OCI-LY7 (cell line): ENCODE data around the gene BLTP3B. TPM values are rescaled to one million over a fixed set of nuclear protein-coding genes. Genes with fewer than 3 reads are reported as not detected.

ENCODE experiments used
- BruUV-seq: library from RNA; stranded (reverse); fragments of 400-500 nt; replicated peaks from 2 replicates; lab custom pipeline; 2021; lab: Mats Ljungman, UMichigan
- CTCF ChIA-PET: fragments of 300-600 bp; sonication (Branson Sonifier 250); formaldehyde crosslinking; loops from one replicate; lab custom pipeline; 2022; ENCODE audit warnings: antibody characterized with exemption; ENCODE audit not compliant: unreplicated experiment; lab: Charles Lee
- POLR2A ChIA-PET: fragments of 300-600 bp; sonication (Branson Sonifier 250); formaldehyde crosslinking; loops from one replicate; lab custom pipeline; 2022; ENCODE audit warnings: antibody characterized with exemption; lab: Charles Lee
- DNase-seq: peaks from one replicate; pipeline ENCODE4 v3.0.0-alpha.2; 2015; ENCODE audit warnings: low spot score
- H2AFZ ChIP-seq: fragments of 200-600 bp; sonication (generic), shearing (Covaris generic); 2 replicates; pipeline ENCODE4 v1.6.1; 2014; ENCODE audit warnings: mild to moderate bottlenecking, antibody characterized with exemption, low read length, moderate library complexity
- H3K27ac ChIP-seq: fragments of 200-600 bp; sonication (generic); 2 replicates; pipeline ENCODE4 v1.5.1; 2014; ENCODE audit warnings: mixed run types, low read depth, mild to moderate bottlenecking, moderate library complexity, low read length, inconsistent platforms; ENCODE audit not compliant: poor library complexity, severe bottlenecking
- H3K36me3 ChIP-seq: fragments of 200-600 bp; sonication (generic); 2 replicates; pipeline ENCODE4 v1.6.1; 2014; ENCODE audit warnings: mild to moderate bottlenecking, antibody characterized with exemption, low read length, moderate library complexity, mixed read lengths; ENCODE audit not compliant: insufficient read depth
- H3K4me1 ChIP-seq: fragments of 200-600 bp; sonication (generic); 2 replicates; pipeline ENCODE4 v1.5.1; 2014; ENCODE audit warnings: mild to moderate bottlenecking, low read length; ENCODE audit not compliant: insufficient read depth, poor library complexity, severe bottlenecking
- H3K4me2 ChIP-seq: fragments of 200-600 bp; sonication (generic); 2 replicates; pipeline ENCODE4 v1.6.1; 2014; ENCODE audit warnings: mild to moderate bottlenecking, low read length
- H3K4me3 ChIP-seq: fragments of 200-600 bp; sonication (generic); 2 replicates; pipeline ENCODE4 v1.5.1; 2014; ENCODE audit warnings: mild to moderate bottlenecking, low read depth, low read length; ENCODE audit not compliant: poor library complexity, severe bottlenecking
- H3K79me2 ChIP-seq: fragments of 200-600 bp; sonication (generic); 2 replicates; pipeline ENCODE4 v1.6.1; 2016; ENCODE audit warnings: low read depth, mild to moderate bottlenecking, low read length, moderate library complexity, mixed read lengths; ENCODE audit not compliant: insufficient read depth
- H3K9me2 ChIP-seq: fragments of 200-600 bp; sonication (generic); 2 replicates; pipeline ENCODE4 v1.6.1; 2016; ENCODE audit warnings: mild to moderate bottlenecking, low read length, mixed read lengths; ENCODE audit not compliant: insufficient read depth
- H3K9me3 ChIP-seq: fragments of 200-600 bp; sonication (generic); 2 replicates; pipeline ENCODE4 v1.6.1; 2014; ENCODE audit warnings: mild to moderate bottlenecking, mixed run types, low read length, mixed read lengths
- H4K20me1 ChIP-seq: fragments of 200-600 bp; sonication (generic); 2 replicates; pipeline ENCODE4 v1.6.1; 2014; ENCODE audit warnings: mild to moderate bottlenecking, antibody characterized with exemption, low read length, moderate library complexity, mixed read lengths; ENCODE audit not compliant: insufficient read depth
- CTCF ChIP-seq: fragments of 200-600 bp; sonication (generic); conservative IDR thresholded peaks from 2 replicates; pipeline ENCODE4 v1.5.1; 2014; ENCODE audit warnings: mild to moderate bottlenecking, antibody characterized with exemption, low read length, moderate library complexity, mixed read lengths
- EZH2phosphoT487 ChIP-seq: fragments of 200-600 bp; sonication (generic); IDR thresholded peaks from 2 replicates; pipeline ENCODE4 v1.6.1; 2018; ENCODE audit warnings: low read depth, borderline replicate concordance, mild to moderate bottlenecking, mixed run types, antibody characterized with exemption, low read length, moderate library complexity, mixed read lengths
- intact Hi-C: fragments of 100-400 bp; cut with micrococcal nuclease; formaldehyde crosslinking; loops from one replicate; pipeline ENCODE4 v1.10.0; 2022; ENCODE audit not compliant: unreplicated experiment
- total RNA-seq, 2 experiments: library from RNA; depleted of rRNA in 1 of 2; stranded (reverse); fragments of >200 nt in 1 of 2; shearing (Covaris generic) in 1 of 2; gene quantifications; 2 replicates each; pipeline ENCODE4 v1.2.3, GENCODE V29; 2014 to 2022

The BLTP3B gene
- total RNA-seq, 2 experiments from 2014 or later: 18.9 to 20.2 TPM

- H4K20me1 ChIP-seq: no peaks in the 10 kb centered on the region; the same call in 1 of the 2 replicates
- H3K4me1 ChIP-seq: peaks cover 15% of the 10 kb centered on the region
- peak overlapping the region; percentile 28; the same call in 1 of the 2 replicates for H3K4me2 ChIP-seq
- H3K36me3 ChIP-seq: peaks cover 6% of the 10 kb centered on the region; the same call in 1 of the 2 replicates
- H3K79me2 ChIP-seq: peaks cover 61% of the 10 kb centered on the region; the same call in 1 of the 2 replicates
- no peak overlapping the region for H3K4me3 ChIP-seq
- TF ChIP-seq EZH2phosphoT487 (no peak), CTCF (no peak)
- H3K27ac ChIP-seq: no peak overlapping the region
- ChIA-PET POLR2A (interaction anchor here (0.6 to 1.6 kb wide), 2 partner anchors 11 to 65 kb away, joined by 3 read pairs; no protein-coding TSS in a partner anchor), CTCF (no interaction called here)
- no TSS peak for BruUV-seq
- H3K9me2 ChIP-seq: no peaks in the 10 kb centered on the region
- intact Hi-C loops: no loop called here
- H3K9me3 ChIP-seq: no peaks in the 10 kb centered on the region
- peak; percentile 15 for DNase-seq
- no peak overlapping the region for H2AFZ ChIP-seq
Observed at GRCh38 chr12:100127766-100128511, 14.7 kb downstream of the BLTP3B start.

GRCh38 chr12:100123316-100124095 lies 19.2 kb downstream of the BLTP3B start:
- no peak overlapping the region for H2AFZ ChIP-seq
- H3K36me3 ChIP-seq: no peaks in the 10 kb centered on the region; the same call in 1 of the 2 replicates
- H3K79me2 ChIP-seq: peaks cover 68% of the 10 kb centered on the region; the same call in 1 of the 2 replicates
- H4K20me1 ChIP-seq: no peaks in the 10 kb centered on the region
- H3K9me3 ChIP-seq: peaks cover 16% of the 10 kb centered on the region; the same call in 1 of the 2 replicates
- no peak overlapping the region for H3K4me3 ChIP-seq
- peaks cover 10% of the 10 kb centered on the region for H3K4me1 ChIP-seq
- no peaks in the 10 kb centered on the region for H3K9me2 ChIP-seq
- no peak for TF ChIP-seq EZH2phosphoT487
- TF ChIP-seq CTCF: no peak
- no peak for DNase-seq
- BruUV-seq: no TSS peak
- H3K4me2 ChIP-seq: no peak overlapping the region
- H3K27ac ChIP-seq: no peak overlapping the region
- intact Hi-C loops: no loop called here
- ChIA-PET CTCF (no interaction called here), POLR2A (interaction anchor here (0.7 kb wide), 2 partner anchors 68 to 753 kb away, joined by 3 read pairs; no protein-coding TSS in a partner anchor)
